ENCODE results near the gene SLC17A5.

SLC17A5 gene

GRCh38 chr6:73671911-73672685 lies 18.3 kb upstream of the SLC17A5 start:
- no peaks in the 10 kb centered on the region for H3K9me3 ChIP-seq
- no peak overlapping the region for H3K27ac ChIP-seq
- no peaks in the 10 kb centered on the region for H3K27me3 ChIP-seq
- peaks cover 12 to 14% of the 10 kb centered on the region in 2 experiments for H3K4me1 ChIP-seq (ENCODE audit: control insufficient read depth in 1 of 2, insufficient read depth in 1 of 2, low read depth in 1 of 2, low read length in 1 of 2)
- H3K4me3 ChIP-seq (ENCODE audit: low read depth in 1 of 2, low read length in 1 of 2) = no peak overlapping the region
- no peaks in the 10 kb centered on the region for H3K36me3 ChIP-seq
- TF ChIP-seq CTCF (IDR thresholded peaks at IDR 0.05) = no peak

GRCh38 chr6:73669005-73669404 lies 15.2 kb upstream of the SLC17A5 start:
- Histone ChIP-seq H3K4me3 (ENCODE audit: low read depth in 1 of 2, low read length in 1 of 2) (no peak overlapping the region), H3K27ac (no peak overlapping the region), H3K36me3 (no peaks in the 10 kb centered on the region), H3K4me1 (ENCODE audit: control insufficient read depth in 1 of 2, insufficient read depth in 1 of 2, low read depth in 1 of 2, low read length in 1 of 2) (peaks cover 12 to 14% of the 10 kb centered on the region in 2 experiments), H3K27me3 (no peaks in the 10 kb centered on the region), H3K9me3 (no peaks in the 10 kb centered on the region)
- TF ChIP-seq CTCF (IDR thresholded peaks at IDR 0.05) = no peak

GRCh38 chr6:73667798-73668197 lies 14.0 kb upstream of the SLC17A5 start:
- H3K9me3 ChIP-seq = no peaks in the 10 kb centered on the region
- no peak for TF ChIP-seq CTCF (IDR thresholded peaks at IDR 0.05)
- no peak overlapping the region for H3K27ac ChIP-seq
- H3K4me1 ChIP-seq (ENCODE audit: control insufficient read depth in 1 of 2, insufficient read depth in 1 of 2, low read depth in 1 of 2, low read length in 1 of 2) = peaks cover 12 to 13% of the 10 kb centered on the region in 2 experiments
- no peaks in the 10 kb centered on the region for H3K27me3 ChIP-seq
- no peak overlapping the region for H3K4me3 ChIP-seq (ENCODE audit: low read depth in 1 of 2, low read length in 1 of 2)
- no peaks in the 10 kb centered on the region for H3K36me3 ChIP-seq

GRCh38 chr6:73666393-73666792 lies 12.6 kb upstream of the SLC17A5 start:
- H3K4me1 ChIP-seq (ENCODE audit: control insufficient read depth in 1 of 2, insufficient read depth in 1 of 2, low read depth in 1 of 2, low read length in 1 of 2) = peaks cover 0 to under 1% of the 10 kb centered on the region in 2 experiments
- no peaks in the 10 kb centered on the region for H3K27me3 ChIP-seq
- no peak overlapping the region for H3K4me3 ChIP-seq (ENCODE audit: low read depth in 1 of 2, low read length in 1 of 2)
- no peak for TF ChIP-seq CTCF (IDR thresholded peaks at IDR 0.05)
- no peaks in the 10 kb centered on the region for H3K36me3 ChIP-seq
- no peaks in the 10 kb centered on the region for H3K9me3 ChIP-seq
- no peak overlapping the region for H3K27ac ChIP-seq

GRCh38 chr6:73665686-73666319 lies 12.0 kb upstream of the SLC17A5 start:
- no peaks in the 10 kb centered on the region for H3K27me3 ChIP-seq
- no peaks in the 10 kb centered on the region for H3K36me3 ChIP-seq

More at GRCh38 chr6:73665686-73666319, 12.0 kb upstream of the SLC17A5 start:
- no peaks in the 10 kb centered on the region for H3K4me1 ChIP-seq (ENCODE audit: control insufficient read depth in 1 of 2, insufficient read depth in 1 of 2, low read depth in 1 of 2, low read length in 1 of 2)
- H3K9me3 ChIP-seq = no peaks in the 10 kb centered on the region
- no peak for TF ChIP-seq CTCF (IDR thresholded peaks at IDR 0.05)
- no peak overlapping the region for H3K4me3 ChIP-seq (ENCODE audit: low read depth in 1 of 2, low read length in 1 of 2)
- H3K27ac ChIP-seq = no peak overlapping the region

Data from neutrophil (primary cell).